ENCODE measurements around the gene FAM107A. TPM values are rescaled to one million over a fixed set of nuclear protein-coding genes. Genes with fewer than 3 reads are reported as not detected.

FAM107A gene
- total RNA-seq, 4 donors from 2014 or later, result 26.4 to 165 (median 59.4) TPM

- ATAC-seq (ENCODE audit: low FRiP score) (no peak), DNase-seq (ENCODE audit: low spot score) (no peak)
- TF ChIP-seq CTCF (IDR thresholded peaks at IDR 0.05), result no peak
These were observed 22.0 kb downstream of the FAM107A start for GRCh38 chr3:58555203-58555602.

GRCh38 chr3:58553003-58553402 lies 24.2 kb downstream of the FAM107A start:
- TF ChIP-seq CTCF (IDR thresholded peaks at IDR 0.05), result no peak
- no peak for ATAC-seq (ENCODE audit: low FRiP score)
- no peak for DNase-seq (ENCODE audit: low spot score)

- no peak for TF ChIP-seq CTCF (IDR thresholded peaks at IDR 0.05)
- no peak for ATAC-seq (ENCODE audit: low FRiP score)
- no peak for DNase-seq (ENCODE audit: low spot score)
These were observed 25.5 kb downstream of the FAM107A start for GRCh38 chr3:58551636-58552180.

- DNase-seq (ENCODE audit: low spot score) (no peak), ATAC-seq (ENCODE audit: low FRiP score) (no peak)
- TF ChIP-seq CTCF (IDR thresholded peaks at IDR 0.05), result no peak
These were observed 32.6 kb downstream of the FAM107A start for GRCh38 chr3:58544541-58544940.

- TF ChIP-seq CTCF (IDR thresholded peaks at IDR 0.05), result no peak
- no peak for DNase-seq (ENCODE audit: low spot score)
- no peak for ATAC-seq (ENCODE audit: low FRiP score)
These were observed 36.9 kb downstream of the FAM107A start for GRCh38 chr3:58540176-58540858.

- no peak for ATAC-seq (ENCODE audit: low FRiP score)
- DNase-seq (ENCODE audit: low spot score), result no peak
- TF ChIP-seq CTCF (IDR thresholded peaks at IDR 0.05), result no peak
These were observed 37.6 kb downstream of the FAM107A start for GRCh38 chr3:58539626-58540025.

Data from omental fat pad (tissue), 4 donors.